GM19452 (cell line): Measurements from ENCODE around the gene ATXN7.

Experiments
- ATAC-seq: cut with Tn5 transposase; IDR thresholded peaks from one replicate; pipeline ENCODE4 v1.9.1; 2021; ENCODE audit not compliant: unreplicated experiment

Gene ATXN7

DNA sequence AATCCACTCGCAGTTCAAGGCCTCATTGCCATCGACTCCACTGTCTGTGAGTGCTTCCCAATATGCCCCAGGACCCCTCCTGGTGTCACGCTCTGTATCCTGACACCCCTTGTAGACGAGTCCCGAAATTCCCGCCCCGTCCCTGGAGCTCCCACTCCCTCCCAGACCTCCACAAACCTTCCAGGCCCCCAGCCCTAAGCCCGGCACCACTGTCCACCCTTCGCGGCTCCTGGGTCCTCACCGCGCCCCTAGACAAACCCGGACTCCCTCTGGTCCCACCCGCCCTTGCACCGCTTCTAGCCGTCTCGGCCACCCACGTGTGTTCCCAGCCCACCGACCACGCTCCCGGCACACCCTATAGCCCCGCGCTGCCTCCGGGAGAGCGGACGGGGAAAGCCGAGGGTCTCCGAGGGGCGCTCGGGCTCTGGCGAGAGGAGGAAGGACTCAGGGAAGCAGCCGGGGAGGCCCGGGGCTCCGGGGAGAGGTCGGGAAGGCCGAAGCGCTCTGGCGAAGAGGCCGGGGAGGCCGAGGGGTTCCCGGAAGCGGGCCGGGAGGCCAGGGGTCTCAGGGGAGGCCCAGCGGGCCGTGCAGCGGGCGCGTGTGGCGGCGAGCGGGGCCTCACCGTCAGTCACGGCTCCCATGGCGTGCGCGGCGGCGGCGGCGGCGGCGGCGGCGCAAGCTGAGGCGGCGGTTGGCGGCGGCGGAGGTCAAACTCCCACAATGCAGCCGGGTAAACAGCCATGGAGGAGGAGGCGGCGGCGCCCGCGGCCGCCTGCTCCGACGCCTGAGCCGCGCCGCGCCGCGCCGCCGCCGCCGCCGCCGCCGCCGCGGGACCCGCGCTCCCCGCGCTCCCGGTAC is at the start of gene ATXN7, which contains the start of gene THOC7:
ATXN7 (plus strand) TSS at position 718 of the 858 bp plus-strand sequence. CDS start 48,732 bp downstream, outside the sequence.
THOC7 (minus strand) TSS at position 656 of the 858 bp plus-strand sequence; CDS start at position 641, 15 bp downstream.
- ATAC-seq: peak; percentile 73

DNA sequence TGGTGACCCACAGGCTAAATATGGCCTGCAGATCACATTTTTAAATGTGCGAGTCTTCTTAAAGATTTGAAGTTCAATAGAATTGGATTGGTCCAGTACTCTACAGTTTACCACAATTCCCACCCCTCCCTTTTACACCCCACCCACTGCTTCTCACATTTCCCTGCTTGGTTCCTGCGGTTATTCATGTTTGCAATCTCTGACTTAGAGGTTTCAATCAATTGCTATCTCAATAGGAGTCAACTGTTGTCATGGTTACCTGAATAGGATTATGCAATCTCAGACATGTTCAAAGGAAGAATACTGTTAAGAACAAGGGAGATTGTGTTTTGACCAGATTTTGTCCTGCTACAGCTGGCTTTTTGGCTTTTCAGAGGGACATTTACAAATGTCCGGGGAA is 49.4 kb upstream of the ATXN7 start:
- ATAC-seq: no peak

DNA sequence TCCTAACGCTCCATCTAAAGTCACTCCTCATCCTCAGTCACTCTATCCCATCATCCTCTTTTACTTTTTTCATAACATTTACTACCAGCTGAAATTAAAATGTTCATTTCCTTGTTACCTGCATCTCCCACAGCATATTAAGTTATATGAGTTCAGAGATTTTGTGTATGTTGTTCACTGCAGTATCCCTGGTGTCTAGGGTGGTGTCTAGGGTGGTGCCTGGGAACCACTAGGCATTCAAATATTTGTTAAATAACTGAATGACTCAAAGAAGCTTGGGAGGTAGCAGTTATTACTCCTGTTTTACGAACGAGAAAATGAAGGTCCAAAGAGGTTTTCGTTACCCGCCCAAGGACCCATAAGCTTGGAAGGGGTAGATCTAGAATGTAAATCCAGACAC is 46.4 kb upstream of the ATXN7 start:
- no peak for ATAC-seq

DNA sequence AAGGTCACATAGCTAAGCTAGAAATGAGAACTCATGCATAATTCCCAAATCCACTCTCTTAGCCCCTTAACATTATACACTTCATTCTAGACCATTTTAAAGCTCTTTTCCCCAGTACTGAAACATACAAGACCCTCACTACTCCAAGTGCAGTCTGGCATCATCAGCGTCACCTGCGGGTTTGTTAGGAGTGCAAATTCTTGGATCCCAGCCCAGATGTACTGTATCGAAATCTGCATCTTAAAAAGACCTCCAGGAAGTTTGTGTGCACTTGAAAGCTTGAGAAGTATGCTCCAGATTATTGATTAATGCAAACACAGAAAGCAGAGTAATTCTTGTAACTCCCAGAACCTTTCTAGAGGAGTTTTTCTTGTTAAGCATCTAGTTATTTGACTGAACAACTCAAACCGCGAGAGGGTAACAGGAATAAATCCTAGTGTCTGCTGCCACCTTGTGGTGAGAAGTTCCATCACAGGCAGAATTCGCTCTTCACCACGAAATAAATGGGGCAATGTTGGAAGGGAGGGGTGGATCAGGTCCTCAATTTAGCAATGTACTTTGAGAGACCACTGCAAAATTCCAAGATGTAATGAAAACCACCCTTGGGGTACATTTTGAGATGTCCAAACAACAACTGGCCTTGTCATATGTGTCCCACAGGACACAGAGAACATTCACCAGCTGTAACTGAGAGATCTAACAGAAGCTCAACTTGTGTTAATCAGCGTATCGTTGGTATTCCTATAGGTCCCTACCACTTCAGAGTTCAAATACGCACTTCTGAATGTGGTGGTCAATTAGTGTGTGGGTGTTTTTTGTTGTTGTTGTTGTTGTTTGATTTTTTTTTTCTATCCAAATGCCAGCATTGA is 45.2 kb upstream of the ATXN7 start:
- no peak for ATAC-seq

GRCh38 chr3:63819151-63819398 is 44.6 kb upstream of the ATXN7 start, which contains the start of gene C3orf49:
Gene C3orf49 (plus strand): TSS chr3:63819299. CDS start chr3:63819472, 173 bp downstream.
- ATAC-seq: no peak

DNA sequence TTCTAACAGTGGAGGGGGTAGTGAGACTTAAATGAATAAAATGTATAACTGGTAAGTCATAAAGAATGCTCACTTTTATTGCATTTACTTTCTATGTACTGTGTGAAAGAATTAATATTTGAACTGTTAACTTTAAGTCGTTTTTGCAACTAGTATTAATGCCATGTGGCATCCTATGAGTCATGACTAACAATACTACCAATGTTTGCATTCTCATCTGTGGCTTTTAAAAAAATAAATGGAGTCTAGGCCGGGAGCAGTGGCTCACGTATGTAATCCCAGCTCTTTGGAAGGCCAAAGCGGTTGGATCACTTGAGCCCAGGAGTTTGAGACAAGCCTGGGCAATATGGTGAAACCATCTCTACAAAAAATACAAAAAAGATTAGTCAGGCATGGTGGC is 39.4 kb upstream of the ATXN7 start:
- ATAC-seq: no peak

DNA sequence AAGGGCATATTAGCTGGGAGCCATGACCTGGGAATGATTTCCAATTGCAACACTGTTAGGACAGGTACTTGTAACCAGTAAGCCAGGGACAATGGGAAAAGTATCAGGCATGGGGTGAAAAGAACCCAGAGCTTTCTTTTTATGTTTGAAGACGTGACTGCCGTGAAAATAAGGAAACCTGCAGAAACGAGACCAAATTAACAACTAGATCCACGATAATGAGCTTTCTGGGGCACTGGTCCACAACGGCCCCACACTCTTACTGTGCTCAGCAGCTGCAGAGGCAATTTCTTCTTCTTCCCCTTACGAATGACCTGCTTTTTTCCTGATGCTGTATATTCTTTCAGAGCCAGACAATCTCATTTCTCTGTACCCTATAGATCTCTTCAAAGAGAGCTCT is 33.1 kb upstream of the ATXN7 start:
- ATAC-seq: no peak

DNA sequence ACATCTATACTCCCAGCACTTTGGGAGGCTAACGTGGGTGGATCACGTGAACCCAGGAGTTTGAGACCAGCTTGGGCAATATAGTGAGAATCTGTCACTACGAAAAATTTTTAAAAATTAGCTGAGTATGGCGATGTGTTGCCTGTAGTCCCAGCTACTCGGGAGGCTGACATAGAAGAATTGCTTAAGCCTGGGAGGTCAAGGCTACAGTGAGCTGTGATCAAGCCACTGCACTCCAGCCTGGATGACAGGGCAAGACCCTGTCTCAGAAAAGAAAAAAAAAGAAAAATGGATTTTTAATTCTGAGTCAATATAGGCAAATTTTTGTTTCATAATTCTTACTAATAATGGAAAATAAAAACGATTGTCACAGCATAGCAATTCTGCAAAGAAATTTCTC is 31.3 kb upstream of the ATXN7 start:
- no peak for ATAC-seq

DNA sequence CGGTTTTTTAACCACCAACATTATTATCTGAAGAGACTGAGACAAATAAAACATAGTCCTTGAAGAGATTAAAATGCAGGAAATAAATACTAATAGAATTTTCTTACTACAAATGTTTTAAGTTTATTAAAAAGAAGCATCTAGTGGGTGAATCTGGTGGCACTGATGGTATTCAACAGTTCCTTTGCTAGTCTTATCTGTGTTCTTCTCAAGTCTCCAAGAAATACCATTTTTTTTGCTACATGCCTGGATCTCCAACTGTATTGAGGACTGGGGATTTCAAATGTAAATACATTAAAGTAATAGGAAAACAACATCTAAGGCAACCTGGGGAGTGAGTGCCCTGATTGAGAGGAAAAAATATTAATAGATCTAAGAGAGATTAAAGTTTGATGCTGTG is 22.0 kb upstream of the ATXN7 start:
- ATAC-seq: no peak

- ATAC-seq: no peak
Observed at GRCh38 chr3:63842127-63842526, 21.5 kb upstream of the ATXN7 start.

DNA sequence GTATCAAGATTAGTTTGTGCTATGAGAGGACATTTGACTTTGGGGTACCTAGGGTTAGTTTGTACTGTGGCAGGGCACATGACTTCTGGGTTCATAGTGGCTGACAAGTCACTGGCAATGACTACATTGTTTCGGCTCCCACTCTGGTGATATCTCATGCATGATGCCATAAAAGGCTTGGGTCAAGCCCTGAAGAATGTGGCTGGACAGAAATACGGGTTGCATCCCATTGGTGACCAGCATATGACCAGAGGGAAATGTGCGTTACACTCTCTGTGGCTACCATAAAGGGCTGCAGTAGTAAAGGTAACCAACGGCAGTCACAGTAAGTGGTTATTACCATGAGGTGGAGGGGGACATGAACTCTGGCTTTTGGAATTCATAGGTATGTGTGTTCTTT is 18.5 kb upstream of the ATXN7 start:
- ATAC-seq: no peak

GRCh38 chr3:63847718-63848450 is 15.8 kb upstream of the ATXN7 start:
- no peak for ATAC-seq

- ATAC-seq: no peak
Observed at GRCh38 chr3:63849175-63849574, 14.5 kb upstream of the ATXN7 start.

- no peak for ATAC-seq
Observed at GRCh38 chr3:63851287-63851686, 12.4 kb upstream of the ATXN7 start.

DNA sequence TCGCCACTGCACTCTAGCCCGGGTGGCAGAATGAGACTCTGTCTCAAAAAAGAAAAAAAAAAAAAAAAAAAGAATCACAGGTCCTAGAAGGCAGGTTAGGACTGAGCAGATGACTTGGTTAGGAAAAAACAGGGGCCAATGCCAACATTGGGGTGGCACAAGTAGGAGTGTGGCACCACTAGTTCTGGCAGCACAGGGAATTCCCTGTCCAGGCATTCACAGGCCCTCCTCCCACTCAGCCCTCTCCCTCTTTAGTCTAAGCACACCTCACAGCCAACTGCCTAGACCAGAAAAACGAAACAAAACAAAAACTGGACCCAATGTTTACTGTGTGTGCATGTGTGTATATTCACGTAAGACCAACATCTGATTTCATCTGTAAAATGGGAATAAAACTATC is 10.6 kb upstream of the ATXN7 start:
- no peak for ATAC-seq

DNA sequence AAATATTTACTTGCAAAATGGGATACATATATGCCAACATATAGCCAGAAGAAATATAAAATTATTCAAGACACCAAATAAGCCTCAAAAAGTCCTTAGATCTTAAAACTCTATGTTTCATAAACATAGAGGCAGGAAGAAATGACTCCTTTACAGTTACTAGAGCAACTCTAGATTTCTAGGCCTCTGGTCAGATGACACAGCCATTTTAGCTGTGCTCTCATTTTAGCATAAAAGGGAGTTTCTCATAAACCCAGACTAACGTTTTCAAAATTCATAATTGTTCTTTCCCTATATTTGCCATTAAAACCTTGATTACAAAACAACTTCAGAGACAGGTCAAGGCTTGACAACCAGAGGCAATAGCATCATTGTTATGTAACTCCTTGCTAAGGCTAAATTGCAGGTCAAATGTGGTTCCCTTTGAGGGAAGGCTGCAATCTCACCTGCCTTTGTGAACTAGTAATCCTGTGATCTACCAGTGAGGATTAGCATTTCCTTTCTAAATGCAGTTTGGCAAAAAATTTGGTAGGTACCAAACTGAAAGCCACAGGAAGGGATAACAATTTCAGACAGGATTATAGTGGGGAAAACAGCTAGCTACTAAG is 8.2 kb upstream of the ATXN7 start:
- no peak for ATAC-seq

- no peak for ATAC-seq
Observed at GRCh38 chr3:63857311-63857710, 6.4 kb upstream of the ATXN7 start.

- ATAC-seq: no peak
Observed at GRCh38 chr3:63860776-63861175, 2.9 kb upstream of the ATXN7 start.

- no peak for ATAC-seq
Observed at GRCh38 chr3:63861306-63861705, 2.4 kb upstream of the ATXN7 start.

- ATAC-seq: no peak
Observed at GRCh38 chr3:63862804-63863149, 890 bp upstream of the ATXN7 start.
